Measurements from ENCODE around the gene FRMD6.

The FRMD6 gene

GRCh38 chr14:51692646-51693045 lies 40.9 kb downstream of the FRMD6 start:
- Histone ChIP-seq H3K4me1 (no peaks in the 10 kb centered on the region), H3K27me3 (no peaks in the 10 kb centered on the region), H3K9me3 (no peaks in the 10 kb centered on the region), H3K27ac (no peak overlapping the region), H3K36me3 (peaks cover 0 to 13% (median 5%) of the 10 kb centered on the region in 3 donors), H3K4me3 (no peak overlapping the region)
- TF ChIP-seq CTCF (IDR thresholded peaks at IDR 0.05), result no peak
- DNase-seq, result no peak
- intact Hi-C loops (cut with DNase I; ENCODE audit: low total_unique reads), result no loop called here

GRCh38 chr14:51697848-51698247 lies 46.1 kb downstream of the FRMD6 start:
- Histone ChIP-seq H3K4me1 (peaks cover 0 to 12% (median 0%) of the 10 kb centered on the region in 4 donors), H3K4me3 (no peak overlapping the region), H3K36me3 (peaks cover 0 to 5% (median 0%) of the 10 kb centered on the region in 3 donors), H3K27ac (no peak overlapping the region), H3K9me3 (no peaks in the 10 kb centered on the region), H3K27me3 (no peaks in the 10 kb centered on the region)
- DNase-seq, result no peak
- no peak for TF ChIP-seq CTCF (IDR thresholded peaks at IDR 0.05)
- intact Hi-C loops (cut with DNase I; ENCODE audit: low total_unique reads), result no loop called here

GRCh38 chr14:51701951-51702350 lies 50.2 kb downstream of the FRMD6 start:
- H3K4me1 ChIP-seq, result peaks cover 0 to 12% (median 0%) of the 10 kb centered on the region in 4 donors
- DNase-seq, result no peak
- TF ChIP-seq CTCF (IDR thresholded peaks at IDR 0.05), result no peak
- no peak overlapping the region for H3K27ac ChIP-seq
- H3K9me3 ChIP-seq, result no peaks in the 10 kb centered on the region
- H3K36me3 ChIP-seq, result peaks cover 11 to 40% (median 30%) of the 10 kb centered on the region in 3 donors
- no peaks in the 10 kb centered on the region for H3K27me3 ChIP-seq
- intact Hi-C loops (cut with DNase I; ENCODE audit: low total_unique reads), result no loop called here
- no peak overlapping the region for H3K4me3 ChIP-seq

GRCh38 chr14:51703787-51704186 lies 52.1 kb downstream of the FRMD6 start:
- no peak overlapping the region for H3K27ac ChIP-seq
- no peak for TF ChIP-seq CTCF (IDR thresholded peaks at IDR 0.05)
- no peak overlapping the region for H3K4me3 ChIP-seq
- peaks cover 19 to 56% (median 47%) of the 10 kb centered on the region in 3 donors for H3K36me3 ChIP-seq
- H3K27me3 ChIP-seq, result no peaks in the 10 kb centered on the region
- intact Hi-C loops (cut with DNase I; ENCODE audit: low total_unique reads), result no loop called here
- no peak for DNase-seq
- H3K4me1 ChIP-seq, result peaks cover 0 to 12% (median 0%) of the 10 kb centered on the region in 4 donors
- no peaks in the 10 kb centered on the region for H3K9me3 ChIP-seq

- no peak overlapping the region for H3K27ac ChIP-seq
- no peak overlapping the region for H3K4me3 ChIP-seq
- peaks cover 19 to 60% (median 53%) of the 10 kb centered on the region in 3 donors for H3K36me3 ChIP-seq
- no peaks in the 10 kb centered on the region for H3K9me3 ChIP-seq
- H3K4me1 ChIP-seq, result peaks cover 0 to 12% (median 0%) of the 10 kb centered on the region in 4 donors
- H3K27me3 ChIP-seq, result no peaks in the 10 kb centered on the region
- TF ChIP-seq CTCF (IDR thresholded peaks at IDR 0.05), result no peak
- DNase-seq, result no peak
- intact Hi-C loops (cut with DNase I; ENCODE audit: low total_unique reads), result no loop called here
Measured at GRCh38 chr14:51704545-51704944, 52.8 kb downstream of the FRMD6 start.

- intact Hi-C loops (cut with DNase I; ENCODE audit: low total_unique reads), result no loop called here
Measured at GRCh38 chr14:51707327-51707726, 55.6 kb downstream of the FRMD6 start.

More at GRCh38 chr14:51707327-51707726, 55.6 kb downstream of the FRMD6 start:
- Histone ChIP-seq H3K27me3 (no peaks in the 10 kb centered on the region), H3K27ac (no peak overlapping the region), H3K9me3 (no peaks in the 10 kb centered on the region), H3K36me3 (peaks cover 19 to 60% (median 53%) of the 10 kb centered on the region in 3 donors), H3K4me1 (peaks cover 0 to 2% (median 0%) of the 10 kb centered on the region in 4 donors), H3K4me3 (no peak overlapping the region)
- no peak for DNase-seq
- TF ChIP-seq CTCF (IDR thresholded peaks at IDR 0.05), result no peak
